IMR-90 (cell line): ENCODE measurements around the gene MARK2. TPM values are rescaled to one million over a fixed set of nuclear protein-coding genes. Genes with fewer than 3 reads are reported as not detected.

Experiments
- ATAC-seq: fragments of 200-7000 bp; cut with Tn5 transposase; 2 replicates; pipeline ENCODE4 v1.9.1; 2020; ENCODE audit warnings: low read depth, mild to moderate bottlenecking, moderate library complexity
- BruUV-seq: library from RNA; stranded (reverse); fragments of 400-500 nt; replicated peaks from 2 replicates; lab custom pipeline; 2021; lab: Mats Ljungman, UMichigan
- CTCF ChIA-PET: fragments of 300-600 bp; formaldehyde crosslinking; extraction: SDS; loops from one replicate; lab custom pipeline; 2021; ENCODE audit warnings: antibody characterized with exemption; lab: Yijun Ruan, JAX
- POLR2A ChIA-PET: fragments of 300-600 bp; sonication (Branson Sonifier 250); formaldehyde crosslinking; loops from one replicate; lab custom pipeline; 2022; ENCODE audit warnings: antibody characterized with exemption; ENCODE audit not compliant: unreplicated experiment; lab: Charles Lee
- DNase-seq: peaks from one replicate; pipeline ENCODE4 v3.0.0; 2013
- H2AFZ ChIP-seq: replicated peaks from 2 replicates; pipeline ENCODE3; 2013; ENCODE audit warnings: low read length, mild to moderate bottlenecking; ENCODE audit not compliant: poor library complexity
- H2AK5ac ChIP-seq: 2 replicates; pipeline ENCODE4 v1.6.1; 2013; ENCODE audit warnings: low read depth, low read length, inconsistent platforms
- H2AK9ac ChIP-seq: replicated peaks from 2 replicates; pipeline ENCODE3; 2013; ENCODE audit warnings: mild to moderate bottlenecking, low read depth, low read length, moderate library complexity; ENCODE audit not compliant: poor library complexity
- H2BK120ac ChIP-seq: 2 replicates; pipeline ENCODE4 v1.6.1; 2013; ENCODE audit warnings: low read depth, low read length, inconsistent platforms
- H2BK15ac ChIP-seq: 3 replicates; pipeline ENCODE4 v1.6.1; 2013; ENCODE audit warnings: low read depth, low read length, inconsistent platforms
- H2BK20ac ChIP-seq: 2 replicates; pipeline ENCODE4 v1.6.1; 2013; ENCODE audit warnings: low read depth, mild to moderate bottlenecking, inconsistent platforms, low read length, moderate library complexity
- H2BK5ac ChIP-seq: 2 replicates; pipeline ENCODE4 v1.6.1; 2013; ENCODE audit warnings: mild to moderate bottlenecking, low read depth, low read length, inconsistent platforms; ENCODE audit not compliant: poor library complexity, severe bottlenecking
- H3K14ac ChIP-seq: replicated peaks from 2 replicates; pipeline ENCODE4 v1.6.1; 2013; ENCODE audit warnings: low read depth, low read length, inconsistent platforms
- H3K18ac ChIP-seq: 2 replicates; pipeline ENCODE4 v1.6.1; 2013; ENCODE audit warnings: low read depth, low read length, control low read depth
- H3K23ac ChIP-seq: 2 replicates; pipeline ENCODE4 v1.6.1; 2013; ENCODE audit warnings: low read depth, low read length, inconsistent platforms
- H3K27ac ChIP-seq: 2 replicates; pipeline ENCODE4 v1.5.1; 2013; ENCODE audit warnings: mild to moderate bottlenecking, control low read depth, low read length; ENCODE audit not compliant: insufficient read depth
- H3K27me3 ChIP-seq: 2 replicates; pipeline ENCODE4 v1.6.1; 2013; ENCODE audit warnings: low read length; ENCODE audit not compliant: control insufficient read depth, insufficient read depth
- H3K36me3 ChIP-seq: 2 replicates; pipeline ENCODE4 v1.6.1; 2013; ENCODE audit warnings: low read length, mixed read lengths; ENCODE audit not compliant: control insufficient read depth, insufficient read depth
- H3K4ac ChIP-seq: 2 replicates; pipeline ENCODE4 v1.6.1; 2013; ENCODE audit warnings: low read depth, low read length, inconsistent platforms
- H3K4me1 ChIP-seq: 2 replicates; pipeline ENCODE4 v1.6.1; 2013; ENCODE audit warnings: low read length, mixed read lengths; ENCODE audit not compliant: control insufficient read depth, insufficient read depth
- H3K4me2 ChIP-seq: 2 replicates; pipeline ENCODE4 v1.6.1; 2013; ENCODE audit warnings: low read depth, mild to moderate bottlenecking, control low read depth, low read length, moderate library complexity
- H3K4me3 ChIP-seq: 2 replicates; pipeline ENCODE4 v1.5.1; 2013; ENCODE audit warnings: low read depth, mild to moderate bottlenecking, control low read depth, low read length, moderate library complexity; ENCODE audit not compliant: insufficient read depth
- H3K56ac ChIP-seq: 2 replicates; pipeline ENCODE4 v1.6.1; 2013; ENCODE audit warnings: low read length, inconsistent platforms; ENCODE audit not compliant: insufficient read depth; ENCODE audit errors: extremely low read depth
- H3K79me1 ChIP-seq, 2 experiments: 2 replicates each; pipeline ENCODE4 v1.6.1; 2013; ENCODE audit warnings: low read length in 2 of 2, inconsistent platforms in 1 of 2, low read depth in 1 of 2
- H3K9ac ChIP-seq: 2 replicates; pipeline ENCODE4 v1.6.1; 2013; ENCODE audit warnings: low read depth, low read length, control low read depth
- H3K9me1 ChIP-seq: 2 replicates; pipeline ENCODE4 v1.6.1; 2013; ENCODE audit warnings: low read length, inconsistent platforms; ENCODE audit not compliant: insufficient read depth
- H3K9me3 ChIP-seq: 2 replicates; pipeline ENCODE4 v1.6.1; 2013; ENCODE audit warnings: low read length; ENCODE audit not compliant: control insufficient read depth, insufficient read depth
- H4K20me1 ChIP-seq: 2 replicates; pipeline ENCODE4 v1.6.1; 2013; ENCODE audit warnings: low read length, inconsistent platforms; ENCODE audit not compliant: insufficient read depth
- H4K5ac ChIP-seq: 2 replicates; pipeline ENCODE4 v1.6.1; 2013; ENCODE audit warnings: mild to moderate bottlenecking, low read depth, low read length, control low read depth
- H4K8ac ChIP-seq, 2 experiments: 2 replicates each; pipeline ENCODE4 v1.6.1; 2013; ENCODE audit warnings: low read depth in 2 of 2, low read length in 2 of 2, control low read depth in 1 of 2, inconsistent platforms in 1 of 2
- H4K91ac ChIP-seq: 2 replicates; pipeline ENCODE4 v1.6.1; 2013; ENCODE audit warnings: low read depth, low read length, inconsistent platforms; ENCODE audit not compliant: insufficient read depth
- BHLHE40 ChIP-seq: fragments of 150-350 bp; IDR thresholded peaks from 2 replicates; pipeline ENCODE4 v1.6.1; 2016; ENCODE audit warnings: mild to moderate bottlenecking, low read depth, low read length
- MAZ ChIP-seq: IDR thresholded peaks from 2 replicates; pipeline ENCODE4 v1.6.1; 2012; ENCODE audit warnings: low read depth, mild to moderate bottlenecking, low read length, improper control_type of control experiment, moderate library complexity, borderline replicate concordance
- POLR2A ChIP-seq: IDR thresholded peaks from 2 replicates; pipeline ENCODE4 v1.6.1; 2012; ENCODE audit warnings: mild to moderate bottlenecking, low read depth, low read length
- WGBS, 2 experiments: methylation state at CpG; one replicate each; pipeline versions ENCODE4 v1.1.5 to v1.1.7; 2013; ENCODE audit warnings: missing lambda C conversion rate in 2 of 2; ENCODE audit not compliant: insufficient read length in 1 of 2; ENCODE audit errors: extremely low coverage in 2 of 2; 5-methylcytosine and 5-hydroxymethylcytosine counted together
- dilution Hi-C: fragments of 300-500 bp; cut with HindIII; formaldehyde crosslinking; loops from one replicate; pipeline ENCODE4 v1.14.3; 2018; ENCODE audit warnings: low sequenced_read_pairs; ENCODE audit not compliant: unreplicated experiment
- in situ Hi-C: fragments of 300-500 bp; cut with MboI; formaldehyde crosslinking; loops from 3 replicates; pipeline ENCODE4 v1.14.3; 2019; ENCODE audit warnings: low sequenced_read_pairs, inconsistent platforms, mixed read lengths
- intact Hi-C: fragments of 100-400 bp; cut with micrococcal nuclease; formaldehyde crosslinking; loops from 2 replicates; pipeline ENCODE4 v1.10.0; 2022
- polyA plus RNA-seq, 3 experiments: library from polyadenylated mRNA; depleted of rRNA; stranded (reverse); fragments of >200 nt; gene quantifications; 2 replicates each; pipeline ENCODE4 v1.2.3, GENCODE V29; 2012; ENCODE audit warnings: low replicate concordance in 1 of 3
- total RNA-seq: library from RNA; depleted of rRNA; stranded (reverse); fragments of >200 nt; gene quantifications from 2 replicates; pipeline ENCODE4 v1.2.3, GENCODE V29; 2012

MARK2 gene
- total and polyA plus RNA-seq, 2 of the 4 experiments (the other 2 are of a cell fraction): 6.6 to 17.3 TPM

DNA sequence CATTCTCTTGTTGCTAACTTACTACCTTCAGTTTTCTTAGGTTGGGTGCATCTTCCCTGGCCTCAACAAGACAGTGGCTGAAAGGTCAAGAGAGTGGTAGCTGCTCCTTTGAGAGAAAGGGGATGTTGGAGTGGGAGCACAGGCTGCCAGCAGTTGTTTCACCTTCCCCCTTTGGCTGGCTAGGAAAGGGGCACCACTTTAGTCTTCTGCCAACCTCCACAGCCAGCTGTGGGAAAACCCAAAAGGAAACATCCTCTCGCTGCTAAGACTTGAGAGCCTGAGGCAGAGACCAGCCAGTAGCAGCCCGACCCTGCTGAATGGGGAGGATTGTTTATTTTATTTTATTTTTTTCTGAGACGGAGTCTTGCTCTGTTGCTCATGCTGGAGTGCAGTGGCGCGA, 34.4 kb downstream of the MARK2 start:
- DNase-seq: no peak
- TF ChIP-seq MAZ (no peak), BHLHE40 (no peak), POLR2A (no peak)
- Histone ChIP-seq H3K18ac (no peak overlapping the region), H3K27me3 (no peaks in the 10 kb centered on the region), H3K27ac (no peak overlapping the region), H3K56ac (no peak overlapping the region), H3K14ac (no peak overlapping the region), H2BK20ac (no peak overlapping the region), H4K8ac (no peak overlapping the region), H2AK9ac (no peak overlapping the region), H2BK15ac (no peak overlapping the region), H3K9me3 (no peaks in the 10 kb centered on the region), H3K9ac (no peak overlapping the region), H3K4me2 (no peak overlapping the region), H3K9me1 (peaks cover 30% of the 10 kb centered on the region), H2AK5ac (no peak overlapping the region), H3K4me1 (peaks cover 15% of the 10 kb centered on the region; the same call in 1 of the 2 replicates), H4K20me1 (peaks cover 93% of the 10 kb centered on the region), H4K5ac (no peak overlapping the region), H2AFZ (no peak overlapping the region), H3K4me3 (no peak overlapping the region), H3K36me3 (peaks cover 7% of the 10 kb centered on the region; the same call in 1 of the 2 replicates), H3K4ac (no peak overlapping the region), H2BK5ac (no peak overlapping the region), H4K91ac (no peak overlapping the region), H3K23ac (no peak overlapping the region), H2BK120ac (no peak overlapping the region), H3K79me1 (peaks cover 45 to 90% of the 10 kb centered on the region in 2 experiments)
- ChIA-PET POLR2A (no interaction called here), CTCF (interaction anchor here (1.0 to 1.6 kb wide), 2 partner anchors 17 to 73 kb away, joined by 3 to 5 read pairs; no protein-coding TSS in a partner anchor)
- no CpG with 5 or more reads among the region's 5 CpGs for WGBS, 2 experiments
- no TSS peak for BruUV-seq
- in situ Hi-C loops: no loop called here
- intact Hi-C loops: no loop called here
- dilution Hi-C loops: no loop called here
- ATAC-seq: no peak
